GM18498 (cell line): ENCODE results near the gene IRF1.

ENCODE experiments used
- ATAC-seq: cut with Tn5 transposase; IDR thresholded peaks from one replicate; pipeline ENCODE4 v1.9.1; 2021; ENCODE audit warnings: mild to moderate bottlenecking, moderate library complexity; ENCODE audit not compliant: unreplicated experiment

Gene IRF1

GRCh38 chr5:132500931-132501628 is 10.5 kb upstream of the IRF1 start:
- no peak for ATAC-seq

- ATAC-seq, result no peak
Measured at GRCh38 chr5:132500244-132500930, 9.8 kb upstream of the IRF1 start.

DNA sequence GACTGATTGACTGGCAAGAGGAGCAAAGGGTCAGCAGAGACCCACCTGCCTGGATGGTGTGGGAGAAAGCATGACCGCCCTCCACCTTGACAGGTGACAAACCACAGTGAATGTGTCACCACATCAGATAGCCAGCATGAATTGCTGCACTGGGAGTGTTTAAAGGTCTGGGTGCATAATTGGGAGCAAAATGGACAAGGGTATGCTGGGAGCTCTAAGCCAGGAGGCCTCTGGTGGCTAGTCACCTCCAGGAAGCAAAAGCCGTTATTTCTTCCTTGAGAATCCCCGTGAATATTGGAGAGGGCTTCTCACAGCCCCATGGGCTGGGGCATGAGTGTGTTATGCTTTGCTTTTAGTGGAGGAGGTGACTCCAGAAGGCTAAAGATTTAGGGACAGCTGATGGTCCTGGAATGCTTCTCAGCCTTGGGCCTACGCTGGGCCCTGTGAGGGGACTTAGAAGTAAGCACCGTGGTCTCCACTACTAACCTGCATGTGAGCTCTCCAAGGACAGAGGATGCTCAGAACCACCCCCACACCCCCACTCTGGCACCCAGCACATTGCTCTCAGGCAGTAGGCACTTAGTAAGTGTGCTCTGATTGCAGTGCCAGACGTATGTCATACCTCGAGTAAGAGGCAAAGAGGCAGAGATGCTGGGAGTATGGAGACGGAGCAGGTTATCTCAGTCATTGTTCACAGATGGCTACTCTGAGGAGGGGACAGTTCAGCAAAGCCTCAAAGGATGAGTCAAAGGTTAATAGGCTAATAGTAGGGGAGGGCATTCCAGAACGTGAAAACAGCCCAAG is 9.1 kb upstream of the IRF1 start:
- ATAC-seq, result no peak

GRCh38 chr5:132498686-132499271 is 8.2 kb upstream of the IRF1 start:
- ATAC-seq, result no peak

- ATAC-seq, result no peak
Measured at GRCh38 chr5:132498152-132498551, 7.6 kb upstream of the IRF1 start.

DNA sequence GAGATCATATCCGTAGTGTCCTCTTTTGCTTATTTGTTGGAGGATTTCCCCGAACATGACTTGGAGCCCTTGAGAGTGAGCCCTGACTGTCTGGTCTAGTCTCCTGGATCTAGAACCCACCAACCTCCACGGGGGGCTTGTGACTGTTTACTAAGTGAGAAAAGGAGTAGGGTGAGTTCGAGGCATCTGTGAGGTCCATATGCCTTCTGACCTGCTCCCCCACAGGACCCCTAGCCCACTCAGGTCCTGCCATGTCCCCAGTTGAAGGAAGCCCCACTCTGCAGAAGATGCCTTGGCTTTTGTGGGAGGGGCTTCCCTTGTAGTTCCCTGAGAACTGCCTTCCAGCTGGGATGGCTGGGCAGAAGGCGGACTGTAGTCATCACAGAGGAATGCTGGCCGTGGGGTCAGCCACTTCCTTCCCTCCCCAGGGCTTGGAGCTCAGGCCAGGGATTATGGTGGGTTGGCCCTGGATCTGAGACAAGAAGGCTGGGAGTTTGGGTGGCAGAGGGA is 7.0 kb upstream of the IRF1 start:
- no peak for ATAC-seq

DNA sequence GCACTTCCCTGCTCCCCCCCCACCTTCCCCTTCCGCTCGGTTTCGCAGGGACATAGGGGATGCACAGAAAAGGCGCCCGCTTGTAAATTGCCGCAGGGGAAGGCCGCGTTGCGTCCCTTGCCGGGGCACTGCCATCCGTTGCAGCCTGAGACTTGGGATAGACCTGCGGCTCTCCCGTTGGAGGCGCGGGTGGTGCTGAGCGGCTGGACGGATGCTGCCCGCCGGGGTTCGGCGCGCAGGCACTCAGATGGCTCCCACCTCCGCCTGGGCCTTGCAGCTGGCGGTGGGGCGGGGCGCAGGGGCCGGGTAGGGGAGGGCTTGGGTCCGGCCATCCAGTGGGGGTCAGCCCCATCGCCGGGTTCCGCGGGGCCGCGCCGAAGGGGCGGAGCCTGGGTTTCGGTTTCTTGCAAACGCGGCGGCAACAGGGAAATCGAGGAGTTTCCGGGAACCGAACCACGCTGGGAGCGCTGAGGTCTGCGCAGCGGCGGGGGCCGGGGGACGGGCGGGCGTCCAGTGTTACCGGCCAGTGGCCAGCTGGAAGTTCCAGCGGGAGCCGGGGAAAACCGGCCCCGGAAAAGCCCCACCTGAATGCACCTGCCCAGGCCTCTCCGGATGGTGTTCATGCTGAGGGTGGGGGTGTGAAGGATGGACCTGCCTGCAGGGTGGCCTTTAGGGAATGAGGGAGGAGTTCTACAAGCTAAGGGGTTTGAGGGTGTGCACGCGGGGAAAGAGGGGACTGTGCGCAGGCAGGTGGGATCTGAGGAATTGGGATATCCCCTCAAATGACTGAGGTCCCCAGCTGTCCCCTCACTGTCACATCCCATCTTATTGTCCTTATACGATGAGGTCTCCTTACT is 6.3 kb upstream of the IRF1 start:
- peak; percentile 64 for ATAC-seq

- peak; percentile 57 for ATAC-seq
Measured at GRCh38 chr5:132496191-132496630, 5.6 kb upstream of the IRF1 start.

GRCh38 chr5:132495667-132496190 is 5.2 kb upstream of the IRF1 start:
- ATAC-seq, result peak; percentile 30

- no peak for ATAC-seq
Measured at GRCh38 chr5:132493821-132494220, 3.2 kb upstream of the IRF1 start.

GRCh38 chr5:132493241-132493640 is 2.7 kb upstream of the IRF1 start:
- ATAC-seq, result no peak

DNA sequence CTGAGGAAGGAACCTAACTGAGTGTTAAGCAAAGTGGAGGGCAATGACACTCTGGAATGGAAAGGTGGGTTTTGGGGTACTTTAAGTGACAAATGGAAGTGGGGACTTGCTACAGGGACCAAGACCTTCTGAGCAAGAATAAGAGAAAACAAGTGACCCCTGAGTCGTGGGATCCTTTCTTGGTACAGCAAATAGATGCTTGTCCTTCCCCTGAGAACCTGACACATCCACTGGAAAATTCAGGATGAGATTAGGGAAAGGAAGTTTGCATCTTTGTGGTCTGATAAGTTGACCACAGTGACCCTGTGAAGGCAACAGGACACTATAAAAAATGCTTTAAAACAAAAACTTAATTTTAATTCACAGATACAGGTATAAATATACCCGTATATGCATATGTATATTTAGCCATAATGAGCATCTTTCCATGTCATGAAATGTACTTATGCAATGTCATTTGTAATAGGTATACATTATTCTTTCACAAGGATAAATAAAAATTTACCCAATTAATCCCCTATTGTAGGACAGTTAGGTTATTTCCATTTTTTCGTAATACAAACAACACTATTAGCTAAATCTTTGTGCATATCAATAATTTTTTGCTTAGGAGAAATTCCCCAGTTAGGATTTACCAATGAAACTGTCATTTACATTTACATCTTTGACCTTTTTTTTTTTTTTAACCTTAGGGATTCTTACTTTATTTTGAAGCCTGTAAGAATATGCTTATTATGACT is 2.0 kb upstream of the IRF1 start:
- no peak for ATAC-seq

DNA sequence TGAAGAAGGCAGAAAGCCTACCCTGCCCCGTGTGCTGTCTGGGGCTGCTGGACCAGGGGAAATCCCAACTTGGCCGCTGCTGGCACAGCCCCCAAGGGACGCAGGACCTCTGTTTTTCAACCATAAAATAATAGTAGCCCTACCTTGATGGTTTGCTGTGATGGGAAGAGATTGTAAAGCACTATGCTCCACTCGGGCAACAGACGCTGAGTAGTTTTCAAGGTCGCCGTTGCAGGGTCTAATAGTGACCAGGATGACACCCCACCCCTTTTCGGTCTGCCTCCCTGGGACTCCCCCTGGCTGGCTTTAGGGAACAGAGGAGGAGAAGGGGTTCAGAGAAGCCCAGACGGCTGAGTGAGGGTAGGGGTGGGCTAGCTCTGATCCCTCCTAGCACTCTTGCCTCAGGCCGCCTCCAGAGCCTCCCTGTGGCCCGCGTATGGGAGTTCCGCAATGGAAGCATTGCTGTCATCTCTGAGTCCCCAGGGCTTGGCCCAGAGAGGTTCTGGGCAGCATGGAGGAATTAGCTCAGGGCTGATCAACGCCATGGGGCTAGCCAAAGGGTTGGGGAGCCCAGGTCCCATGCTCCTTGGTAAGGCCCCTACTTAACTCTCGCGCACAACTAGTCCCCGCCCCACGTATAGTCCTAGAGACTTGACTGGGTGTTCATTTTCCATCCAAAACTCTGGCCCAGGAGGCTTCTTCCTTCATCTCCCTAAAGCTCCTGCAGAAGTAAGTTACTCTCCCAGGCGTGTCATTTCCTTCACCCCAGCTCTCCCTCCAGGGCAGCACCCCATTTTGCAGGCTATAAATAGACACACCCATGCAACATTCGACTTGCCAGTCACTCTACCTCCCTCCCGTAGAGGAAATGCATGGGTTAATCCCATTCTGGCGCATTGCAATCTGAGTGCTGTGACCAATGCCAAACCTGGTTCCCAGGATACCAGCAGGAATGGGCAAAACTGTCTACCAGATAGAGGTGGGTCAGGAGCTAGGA is 1.1 kb upstream of the IRF1 start:
- ATAC-seq, result peak; percentile 22

DNA sequence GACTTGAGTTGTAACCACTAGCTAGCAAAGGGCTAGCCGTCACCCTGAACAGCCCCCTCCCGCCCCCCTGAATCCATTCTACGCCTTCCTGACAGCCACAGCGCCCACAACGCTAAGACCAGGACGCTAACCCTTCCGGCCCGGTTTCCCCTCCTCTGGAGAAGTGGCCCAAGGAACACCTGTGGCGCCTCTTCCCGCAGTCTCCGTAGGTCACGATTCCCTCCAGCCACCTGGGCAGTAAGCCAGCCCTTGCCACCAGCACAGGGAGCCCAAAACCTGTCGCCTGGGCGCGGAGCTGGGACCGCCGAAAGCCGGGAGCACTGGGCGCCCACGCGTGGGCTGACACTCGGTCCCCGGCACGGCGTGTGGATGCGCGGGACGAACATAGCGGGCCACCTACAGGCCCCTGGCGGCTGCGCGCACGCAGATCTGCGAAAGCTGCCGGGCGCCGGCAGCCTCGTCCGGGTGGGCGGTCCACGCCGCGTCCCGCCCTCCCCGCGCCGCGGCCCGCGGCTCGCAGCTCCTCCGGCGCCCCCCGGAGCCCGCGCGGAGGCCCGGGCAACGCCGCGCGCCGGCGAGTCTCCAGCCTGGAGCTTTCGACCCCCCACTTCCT is 596 bp downstream of the IRF1 start:
- peak; percentile 26 for ATAC-seq

- no peak for ATAC-seq
Measured at GRCh38 chr5:132489051-132489770, 1.4 kb downstream of the IRF1 start.

- no peak for ATAC-seq
Measured at GRCh38 chr5:132488590-132488989, 2.0 kb downstream of the IRF1 start.
